G401 (cell line): ENCODE results near the gene CHAF1A. TPM values are rescaled to one million over a fixed set of nuclear protein-coding genes. Genes with fewer than 3 reads are reported as not detected.

Experiments used
- DNase-seq: peaks from one replicate; pipeline ENCODE4 v3.0.0-alpha.2; 2015; ENCODE audit warnings: low spot score
- in situ Hi-C: cut with HindIII; loops from 2 replicates; pipeline ENCODE4 v1.10.0; 2016; ENCODE audit warnings: low sequenced_read_pairs, mixed read lengths
- total RNA-seq: library from RNA; depleted of rRNA; stranded (reverse); fragments of >200 nt; shearing (Covaris generic); gene quantifications from 2 replicates; pipeline ENCODE4 v1.2.3, GENCODE V29; 2014

The CHAF1A gene
- total RNA-seq, 1 experiment from 2014 or later: 46.0 TPM

DNA sequence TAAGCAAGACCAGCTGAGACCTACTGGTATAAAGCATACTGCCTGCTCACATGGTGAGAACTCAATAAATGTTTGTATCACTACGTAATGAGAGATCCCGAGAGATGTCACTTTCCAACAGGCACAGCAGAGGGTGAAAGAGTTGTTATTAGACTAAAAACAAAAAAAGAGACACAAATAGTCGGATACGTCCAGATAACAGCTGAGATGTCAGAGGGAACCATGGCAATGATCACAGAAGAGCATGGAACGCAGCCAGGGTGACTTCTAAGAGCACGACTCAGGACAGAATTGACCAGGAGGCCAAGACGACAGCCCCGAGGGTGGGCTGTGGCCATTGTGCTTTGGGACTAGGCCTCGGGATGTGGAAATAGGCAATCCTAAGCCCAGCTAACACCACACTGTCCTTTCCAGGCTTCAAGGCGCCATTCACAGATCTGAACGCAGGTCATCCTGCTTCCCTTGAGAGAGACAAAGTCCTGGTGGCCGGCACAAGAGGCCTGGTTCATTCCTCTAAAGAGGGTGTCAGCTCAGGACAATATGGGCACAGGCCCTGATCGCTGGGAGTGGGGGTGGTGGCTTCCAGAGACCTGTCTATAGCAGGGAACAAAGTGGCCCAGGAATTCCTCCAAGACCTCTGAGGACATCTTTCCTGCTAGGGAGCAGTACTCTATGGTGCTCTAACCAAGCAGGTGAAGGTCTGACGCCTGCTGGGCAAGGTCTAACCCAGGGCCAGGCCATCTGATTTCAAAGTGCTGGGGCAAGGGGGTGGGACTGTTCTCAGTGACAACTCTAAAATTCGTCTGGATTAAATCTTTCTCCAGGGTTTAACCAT is 5.3 kb upstream of the CHAF1A start:
- in situ Hi-C loops: no loop called here
- no peak for DNase-seq

DNA sequence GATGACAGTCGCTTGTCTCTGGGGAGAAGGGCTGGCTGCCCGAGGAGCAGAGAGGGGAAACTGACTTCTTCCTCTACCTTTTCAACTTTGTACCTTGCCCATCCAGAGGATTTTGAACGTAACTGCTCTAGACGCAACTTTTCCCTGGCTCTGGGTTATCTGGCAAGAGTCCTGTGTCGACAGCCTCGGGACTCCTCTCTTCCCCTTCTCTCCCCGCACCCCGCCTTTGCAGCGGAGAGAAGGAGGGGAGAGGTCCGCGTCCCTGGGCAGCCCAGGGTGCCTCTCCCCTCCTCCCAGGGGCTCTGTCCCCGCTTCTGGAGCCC is 2.7 kb upstream of the CHAF1A start:
- in situ Hi-C loops: no loop called here

DNA sequence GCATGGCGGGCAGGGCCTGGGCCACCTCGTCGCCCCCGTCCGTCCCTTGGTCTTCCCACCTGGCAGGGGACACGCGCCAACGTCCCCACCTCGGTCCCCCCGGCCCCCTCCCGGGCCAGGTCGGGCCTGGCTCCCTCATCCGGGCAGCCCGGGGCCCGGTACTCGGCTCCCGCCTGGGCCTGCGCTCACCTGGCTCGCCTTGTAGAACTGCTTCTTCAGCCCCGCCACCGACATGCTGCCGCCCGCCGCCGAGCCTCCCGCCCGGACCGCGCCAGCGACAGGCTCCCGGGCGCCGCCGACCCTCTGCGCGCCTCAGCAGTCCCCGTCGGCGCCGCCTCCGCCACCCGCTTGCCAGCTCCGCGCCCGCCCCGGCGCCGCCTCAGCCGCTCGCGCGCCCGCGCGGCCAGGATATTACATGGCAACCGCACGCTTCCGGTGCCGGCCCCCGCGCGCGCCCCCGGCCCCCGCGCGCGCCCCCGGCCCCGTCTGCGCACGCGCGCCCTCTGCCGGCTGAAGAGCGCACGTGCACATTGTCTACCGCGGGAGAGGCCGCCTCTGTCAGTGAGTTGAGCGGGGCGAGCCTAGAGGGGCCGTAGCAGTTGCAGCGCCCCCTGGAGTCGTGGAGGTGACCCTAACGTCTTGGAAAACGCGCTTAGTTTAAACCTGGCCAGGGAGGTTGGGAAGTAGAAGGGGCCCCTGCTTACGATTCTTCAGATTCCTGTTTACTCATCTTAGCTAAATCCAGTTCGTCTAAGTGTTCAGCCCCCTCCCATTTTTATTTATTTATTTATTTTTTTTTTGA is 2.1 kb upstream of the CHAF1A start, which contains the start of gene SH3GL1:
Gene SH3GL1, minus strand, starts transcription at position 413 of the 802 bp plus-strand sequence. Its CDS starts 179 bp downstream, at position 234.
- in situ Hi-C loops: no loop called here
- DNase-seq: peak; percentile 93

More for the DNA sequence above, 2.7 kb upstream of the CHAF1A start:
- DNase-seq: no peak

DNA sequence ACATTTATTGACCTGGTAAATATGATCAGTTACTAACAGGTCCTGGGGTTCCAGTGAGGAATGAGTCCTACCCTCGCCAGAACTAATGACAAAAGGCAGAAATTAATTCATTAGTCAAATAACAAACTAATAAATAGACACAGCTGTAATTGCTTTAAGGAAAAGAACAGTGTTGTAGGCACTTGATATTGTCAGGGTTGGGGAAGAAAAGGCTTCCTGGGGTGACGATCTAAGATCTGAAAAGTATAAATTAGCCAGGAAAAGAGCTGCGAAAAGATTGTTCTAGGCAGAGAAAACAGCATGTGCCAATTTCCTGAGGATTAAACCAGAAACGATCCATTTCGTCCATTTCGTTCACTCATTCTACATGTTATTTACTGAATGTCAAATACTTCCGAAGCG is 670 bp upstream of the CHAF1A start:
- in situ Hi-C loops: no loop called here
- no peak for DNase-seq

DNA sequence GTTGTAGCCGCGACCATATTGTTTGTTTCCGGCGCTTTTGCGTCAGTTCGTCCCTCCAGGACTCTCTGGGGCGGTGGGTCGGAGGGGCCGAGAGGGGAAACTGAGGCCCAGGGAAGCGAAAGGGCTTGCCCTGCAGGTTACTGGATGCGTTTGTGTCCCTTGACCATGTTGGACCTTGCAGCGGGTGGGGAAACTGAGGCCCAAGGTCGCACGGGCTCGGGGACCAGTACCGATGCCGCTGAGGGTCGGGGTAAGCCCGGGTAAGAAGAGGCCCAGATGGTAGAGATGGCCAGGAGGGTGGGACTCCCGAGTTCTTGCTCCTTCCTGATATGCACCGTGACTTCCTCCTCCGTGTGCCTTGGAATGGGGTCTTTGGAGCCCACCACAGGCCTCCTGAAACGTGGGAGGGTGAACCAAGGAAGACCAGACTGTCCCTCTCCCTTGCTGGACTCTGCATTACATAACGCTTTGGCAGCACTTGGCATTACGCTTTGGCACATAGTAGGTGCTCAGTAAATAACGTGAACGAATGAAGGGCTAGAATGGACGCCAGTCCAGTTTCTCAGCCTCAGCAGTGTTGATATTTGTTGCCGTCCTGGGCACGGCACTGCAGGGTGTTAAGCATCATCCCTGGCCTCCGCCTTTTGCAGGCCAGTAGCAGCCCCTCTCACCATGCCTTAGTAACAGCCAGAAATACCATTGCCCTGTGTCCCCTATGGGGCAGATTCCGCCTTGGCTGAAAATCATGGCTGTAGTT is 743 bp downstream of the CHAF1A start:
- no peak for DNase-seq
- in situ Hi-C loops: no loop called here

DNA sequence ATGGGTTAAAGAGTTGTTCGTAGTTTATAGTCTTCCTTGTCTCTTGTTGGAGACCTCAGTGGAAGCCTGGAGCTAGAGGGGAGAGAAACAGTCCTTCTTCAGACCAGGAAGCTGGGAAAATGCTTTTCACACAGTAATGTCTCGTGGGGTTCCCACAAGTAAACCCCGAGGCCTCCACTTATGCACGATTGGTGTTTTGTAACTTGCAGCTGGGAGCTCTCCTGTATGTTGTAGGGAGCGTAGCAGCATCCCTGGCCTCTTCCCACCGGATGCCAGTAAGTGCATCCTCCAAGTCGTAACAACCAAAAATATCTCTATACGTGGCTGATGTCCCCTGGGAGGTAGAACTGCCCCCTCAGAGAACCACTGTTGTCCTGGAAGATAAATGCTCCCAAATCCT is 3.5 kb downstream of the CHAF1A start:
- in situ Hi-C loops: no loop called here
- DNase-seq: no peak

DNA sequence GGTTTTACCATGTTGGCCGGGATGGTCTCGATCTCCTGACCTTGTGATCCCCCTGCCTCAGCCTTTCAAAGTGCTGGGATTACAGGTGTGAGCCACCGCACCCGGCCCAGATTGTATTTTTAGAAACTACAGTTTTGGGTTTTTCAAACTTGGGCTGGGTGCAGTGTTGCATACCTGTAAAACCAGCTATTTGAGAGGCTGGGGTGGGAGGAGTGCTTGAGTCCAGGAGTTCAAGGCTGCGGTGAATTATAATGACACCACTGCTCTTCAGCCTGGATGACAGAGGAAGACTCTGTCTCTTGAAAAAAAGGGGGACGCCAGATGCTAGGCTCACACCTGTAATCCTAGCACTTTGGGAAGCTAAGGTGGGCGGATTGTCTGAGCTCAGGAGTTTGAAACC is 4.2 kb downstream of the CHAF1A start:
- in situ Hi-C loops: no loop called here
- no peak for DNase-seq

DNA sequence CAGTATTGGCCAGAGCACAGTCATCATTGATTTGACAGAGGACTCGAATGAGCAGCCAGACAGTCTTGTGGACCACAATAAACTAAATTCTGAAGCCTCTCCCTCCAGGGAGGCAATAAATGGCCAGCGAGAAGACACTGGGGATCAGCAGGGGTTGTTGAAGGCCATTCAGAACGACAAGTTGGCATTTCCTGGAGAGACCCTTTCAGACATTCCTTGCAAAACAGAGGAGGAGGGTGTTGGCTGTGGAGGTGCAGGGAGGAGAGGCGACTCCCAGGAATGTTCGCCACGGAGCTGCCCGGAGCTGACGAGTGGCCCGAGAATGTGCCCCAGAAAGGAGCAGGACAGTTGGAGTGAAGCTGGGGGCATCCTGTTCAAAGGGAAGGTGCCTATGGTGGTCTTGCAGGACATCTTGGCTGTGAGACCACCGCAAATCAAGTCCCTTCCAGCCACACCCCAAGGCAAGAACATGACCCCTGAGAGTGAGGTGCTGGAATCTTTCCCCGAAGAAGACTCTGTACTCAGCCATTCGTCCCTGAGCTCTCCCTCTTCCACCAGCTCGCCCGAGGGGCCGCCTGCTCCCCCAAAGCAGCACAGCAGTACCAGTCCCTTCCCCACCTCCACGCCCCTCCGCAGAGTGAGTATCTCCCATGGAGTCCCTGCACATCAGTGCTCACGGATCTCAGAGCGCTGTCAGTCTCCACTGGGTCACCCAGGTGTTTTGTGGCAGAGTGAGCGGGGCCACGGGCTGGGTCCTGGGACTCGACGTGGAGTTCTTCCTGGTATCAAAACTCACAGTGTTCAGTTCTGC is 6.9 kb downstream of the CHAF1A start:
- in situ Hi-C loops: no loop called here
- DNase-seq: no peak

DNA sequence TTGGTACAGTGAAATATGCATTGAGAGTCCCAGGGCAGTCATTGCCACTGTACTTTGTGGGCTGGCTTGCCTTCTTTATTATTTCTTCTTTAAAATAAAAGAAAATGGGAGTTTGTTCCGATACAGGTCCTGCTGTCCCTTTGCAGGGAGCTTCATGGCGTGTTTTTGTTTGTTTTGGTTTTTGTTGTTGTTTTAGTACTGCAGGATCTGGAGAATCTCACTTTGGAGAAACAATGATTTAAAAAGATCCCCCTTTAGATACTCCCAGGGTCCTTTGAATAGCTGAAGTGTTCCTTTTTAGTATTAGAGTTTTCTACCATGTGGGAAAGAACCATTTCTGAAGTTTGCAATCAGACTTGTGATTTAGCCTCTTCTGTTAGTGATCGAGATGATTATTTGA is 11.1 kb downstream of the CHAF1A start:
- DNase-seq: no peak
- in situ Hi-C loops: no loop called here

DNA sequence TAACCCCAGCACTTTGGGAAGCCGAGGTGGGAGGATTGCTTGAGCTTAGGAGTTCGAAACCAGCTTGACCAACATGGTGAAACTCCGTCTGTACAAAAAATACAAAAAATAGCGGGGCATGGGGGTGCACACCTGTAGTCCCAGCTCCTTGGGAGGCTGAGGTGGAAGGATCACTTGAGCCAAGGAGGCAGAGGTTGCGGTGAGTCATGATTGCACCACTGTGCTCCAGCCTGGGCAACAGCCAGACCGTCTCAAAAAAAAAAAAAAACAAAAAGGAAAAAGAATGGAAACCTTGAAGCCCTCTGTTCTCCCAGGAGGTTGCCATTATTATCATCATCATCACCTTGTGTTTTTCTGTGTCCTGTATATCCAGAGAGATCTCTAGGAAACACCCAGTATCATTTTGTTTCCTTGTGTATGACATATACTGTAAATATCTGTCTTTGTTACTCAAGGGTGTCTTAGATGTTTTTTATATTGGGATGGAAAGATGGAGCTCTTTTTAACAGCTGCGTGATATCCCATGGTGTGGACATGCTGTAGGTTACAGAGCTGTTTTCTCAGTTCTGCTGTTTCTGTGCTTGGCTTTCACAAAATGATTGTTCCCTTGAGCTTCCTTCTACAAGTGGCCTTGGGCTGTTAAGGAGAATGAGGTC is 11.8 kb downstream of the CHAF1A start:
- in situ Hi-C loops: no loop called here
- DNase-seq: no peak

DNA sequence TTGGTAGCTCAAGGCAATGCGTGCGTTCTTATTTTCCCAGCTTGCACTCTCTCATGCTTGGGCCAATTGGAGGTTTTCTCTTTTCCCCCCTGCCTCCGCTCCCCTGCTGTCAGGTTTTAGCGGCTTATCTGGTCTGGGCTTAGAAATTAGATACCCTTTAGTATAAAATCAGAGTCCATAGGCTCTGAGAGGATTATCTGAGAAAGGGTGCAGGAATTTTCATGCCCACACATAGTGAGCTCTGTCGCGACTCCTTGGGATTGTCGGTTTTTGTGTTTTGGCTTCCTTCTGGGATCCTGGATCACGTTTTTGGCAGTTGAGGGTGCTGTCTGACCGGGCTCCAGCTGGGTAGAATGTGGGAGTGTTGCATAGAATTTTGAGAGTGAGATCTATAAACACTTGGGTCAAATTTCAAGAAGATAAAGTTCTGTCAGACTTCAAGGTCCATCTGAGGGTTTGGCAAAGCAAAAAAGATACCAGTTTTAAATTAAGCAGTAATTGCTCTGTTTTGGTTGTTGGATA is 12.4 kb downstream of the CHAF1A start:
- in situ Hi-C loops: no loop called here
- DNase-seq: peak; percentile 70

DNA sequence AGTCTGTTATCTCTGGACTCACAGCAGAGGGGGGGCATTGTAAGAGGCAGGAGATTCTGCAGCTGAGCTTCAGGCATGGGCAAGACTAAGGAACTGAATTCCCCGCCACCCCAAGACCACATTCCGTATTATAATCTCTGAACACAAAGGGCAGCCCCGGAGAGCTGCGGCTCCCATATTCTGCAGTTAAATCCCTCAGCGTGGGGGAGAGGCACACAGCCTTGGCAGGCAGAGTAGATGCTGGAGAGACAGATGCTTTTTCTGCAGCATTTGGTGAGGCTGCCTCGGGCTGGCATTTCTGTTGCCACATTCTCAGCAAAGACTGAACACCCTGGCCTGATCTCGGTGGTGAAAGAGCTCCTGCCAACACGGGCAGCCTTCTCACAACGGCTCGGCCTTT is 12.9 kb downstream of the CHAF1A start:
- in situ Hi-C loops: no loop called here
- peak; percentile 88 for DNase-seq

DNA sequence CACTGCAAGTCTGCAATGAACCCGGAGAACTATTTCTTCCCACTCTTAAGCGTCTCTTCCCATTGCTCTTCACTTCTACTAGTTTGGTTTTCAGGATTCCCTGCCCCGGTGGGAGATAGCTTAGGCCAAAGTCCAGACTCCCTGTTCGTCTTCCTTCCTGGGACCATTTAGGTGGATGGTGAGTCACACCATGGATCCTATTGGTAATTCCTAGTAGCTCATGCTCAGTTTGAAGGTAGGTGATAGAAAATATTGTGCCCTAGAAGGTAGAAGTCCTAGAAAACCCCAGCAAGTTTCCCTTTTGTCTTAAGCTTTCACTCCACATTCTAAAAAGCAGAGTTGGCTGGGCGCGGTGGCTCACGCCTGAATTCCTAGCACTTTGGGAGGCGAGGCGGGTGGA is 13.8 kb downstream of the CHAF1A start:
- in situ Hi-C loops: no loop called here
- DNase-seq: no peak

DNA sequence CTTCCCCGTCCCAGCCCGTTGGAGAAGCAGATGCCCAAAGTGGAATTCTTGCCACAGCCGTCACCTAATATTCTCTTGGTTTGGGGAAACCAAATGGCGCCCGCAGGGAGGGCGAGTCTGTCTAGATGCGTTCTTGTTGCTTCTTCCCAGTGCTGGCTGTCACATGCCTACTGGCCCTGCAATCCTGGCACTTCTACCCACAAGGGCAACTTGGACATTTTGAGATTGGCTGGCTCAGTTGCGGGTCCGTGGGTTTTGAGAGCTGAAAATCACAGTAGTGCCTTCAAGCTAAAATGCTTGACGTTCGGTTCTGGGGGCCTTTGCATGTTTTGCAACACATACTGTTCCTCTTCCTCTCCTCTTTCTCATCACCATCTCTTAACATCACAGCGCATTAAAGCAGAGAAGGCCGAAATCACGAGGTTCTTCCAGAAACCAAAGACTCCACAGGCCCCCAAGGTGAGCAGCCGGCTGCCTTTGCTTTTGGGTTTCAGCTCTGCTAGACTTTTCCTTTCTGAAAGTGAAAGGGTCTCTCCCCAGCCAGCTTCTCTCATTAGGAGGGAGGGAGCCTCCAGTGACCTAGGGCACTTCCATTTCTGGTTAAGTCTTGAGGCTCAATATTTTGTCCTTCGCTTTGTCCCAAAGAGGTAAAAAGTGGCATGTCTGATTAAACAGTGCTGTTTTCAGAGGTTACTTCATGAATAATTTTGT is 21.1 kb downstream of the CHAF1A start:
- no peak for DNase-seq
- in situ Hi-C loops: no loop called here

DNA sequence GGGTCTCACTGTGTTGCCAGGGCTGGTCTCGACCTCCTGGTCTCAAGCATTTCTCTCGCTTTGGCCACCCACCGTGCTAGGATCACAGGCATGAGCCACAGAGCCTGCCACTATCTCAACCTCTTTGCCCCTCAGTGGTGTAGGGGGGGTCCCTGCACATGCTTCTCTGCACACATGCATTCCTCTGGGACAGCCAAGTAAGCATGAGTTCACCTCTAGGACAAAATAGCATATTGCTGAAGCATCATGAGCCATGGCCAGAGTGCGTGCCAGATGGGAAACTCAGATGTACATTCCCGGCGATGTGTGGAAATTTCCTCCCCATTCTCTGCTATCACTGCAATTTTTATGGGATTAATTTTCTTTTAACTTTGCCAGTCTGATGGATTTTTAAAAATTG is 23.1 kb downstream of the CHAF1A start:
- DNase-seq: no peak
- in situ Hi-C loops: no loop called here

DNA sequence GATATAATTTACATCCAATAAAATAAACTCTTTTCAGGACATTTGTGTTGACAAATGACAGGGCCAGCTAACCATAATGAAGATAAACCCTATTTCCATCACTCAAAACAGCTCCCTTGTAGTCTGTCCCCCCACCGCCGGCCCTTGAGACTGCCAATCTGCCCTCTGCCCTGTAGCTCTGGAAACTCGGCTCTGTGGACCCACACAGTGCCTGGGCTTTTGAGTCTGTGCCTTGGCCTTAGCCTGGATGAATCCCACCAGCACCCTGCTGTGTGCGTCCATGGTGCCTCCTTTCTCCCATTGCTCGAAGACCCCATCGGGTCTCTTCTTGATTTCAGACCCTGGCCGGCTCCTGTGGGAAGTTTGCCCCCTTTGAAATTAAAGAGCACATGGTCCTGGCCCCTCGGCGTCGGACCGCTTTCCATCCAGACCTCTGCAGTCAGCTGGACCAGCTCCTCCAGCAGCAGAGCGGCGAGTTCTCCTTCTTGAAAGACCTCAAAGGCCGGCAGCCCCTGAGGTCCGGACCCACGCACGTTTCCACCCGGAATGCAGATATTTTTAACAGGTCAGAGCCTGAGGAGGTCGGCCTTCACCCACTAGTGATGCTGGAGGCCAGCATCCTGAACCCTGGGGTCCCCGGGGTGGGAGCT is 26.0 kb downstream of the CHAF1A start:
- no peak for DNase-seq
- in situ Hi-C loops: no loop called here

DNA sequence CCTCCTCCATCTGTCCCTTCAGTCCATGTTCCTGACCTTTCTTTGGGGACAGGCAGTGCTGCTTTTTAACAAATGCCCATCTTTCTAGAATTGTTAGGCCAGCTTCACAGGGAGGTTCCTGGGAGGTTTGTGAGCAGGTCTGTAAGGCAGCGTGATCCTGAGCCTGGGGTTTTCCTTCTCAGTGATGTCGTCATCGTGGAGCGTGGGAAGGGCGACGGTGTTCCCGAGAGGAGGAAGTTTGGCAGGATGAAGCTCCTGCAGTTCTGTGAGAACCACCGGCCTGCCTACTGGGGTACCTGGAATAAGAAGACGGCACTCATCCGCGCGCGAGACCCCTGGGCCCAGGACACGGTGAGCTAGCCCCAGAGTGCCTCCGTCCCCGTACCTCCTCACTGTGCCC is 26.8 kb downstream of the CHAF1A start:
- no peak for DNase-seq
- in situ Hi-C loops: no loop called here
